HEK293 (cell line): ENCODE measurements around the gene EIF1B.

Source experiments
- CTCF ChIA-PET: fragments of 350-600 bp; formaldehyde crosslinking; extraction: SDS; loops from one replicate; lab custom pipeline; 2021; ENCODE audit warnings: antibody characterized with exemption; lab: Yijun Ruan, JAX
- POLR2A ChIA-PET: fragments of 300-600 bp; formaldehyde crosslinking; extraction: SDS; loops from one replicate; lab custom pipeline; 2020; ENCODE audit warnings: antibody characterized with exemption, inconsistent platforms; lab: Yijun Ruan, JAX
- H3K27ac ChIP-seq: fragments of 200-500 bp; sonication (Bioruptor generic); 2 replicates; pipeline ENCODE4 v1.5.1; 2014; ENCODE audit warnings: low read depth, low read length, control low read depth, inconsistent platforms; ENCODE audit errors: extremely low read depth
- H3K36me3 ChIP-seq, 2 experiments: fragments of 200-500 bp in 1 of 2; sonication (Bioruptor generic) in 1 of 2; 1 replicate in 1 of 2; 2 replicates in 1 of 2; pipeline ENCODE4 v1.5.1; 2014 to 2017; ENCODE audit warnings: inconsistent platforms in 2 of 2, low read length in 2 of 2; ENCODE audit not compliant: control insufficient read depth in 2 of 2, insufficient read depth in 1 of 2
- H3K4me1 ChIP-seq: fragments of 200-500 bp; sonication (Bioruptor generic); 2 replicates; pipeline ENCODE4 v1.5.1; 2014; ENCODE audit warnings: mild to moderate bottlenecking, low read length, inconsistent platforms; ENCODE audit not compliant: control insufficient read depth, insufficient read depth
- H3K4me3 ChIP-seq: 2 replicates; pipeline ENCODE4 v1.5.1; 2011; ENCODE audit warnings: low read depth, mild to moderate bottlenecking, control low read depth, low read length, moderate library complexity
- H3K9me3 ChIP-seq: fragments of 200-500 bp; sonication (Bioruptor generic); 2 replicates; pipeline ENCODE4 v1.5.1; 2014; ENCODE audit warnings: low read depth, low read length, inconsistent platforms; ENCODE audit not compliant: control insufficient read depth, insufficient read depth
- GFI1B ChIP-seq: fragments of 450-650 bp; formaldehyde crosslinking; IDR thresholded peaks from 2 replicates; pipeline ENCODE4 v1.5.1; 2016; ENCODE audit warnings: missing biosample characterization, missing genetic modification characterization
- GLIS2 ChIP-seq: fragments of 450-650 bp; formaldehyde crosslinking; IDR thresholded peaks from 2 replicates; pipeline ENCODE4 v1.5.1; 2016; ENCODE audit warnings: missing biosample characterization, missing genetic modification characterization
- IKZF3 ChIP-seq: fragments of 450-650 bp; IDR thresholded peaks from 2 replicates; pipeline ENCODE4 v1.5.0; 2018; ENCODE audit warnings: missing biosample characterization, mild to moderate bottlenecking, missing genetic modification characterization, moderate library complexity
- INSM2 ChIP-seq: fragments of 450-650 bp; formaldehyde crosslinking; IDR thresholded peaks from 2 replicates; pipeline ENCODE4 v1.5.1; 2016; ENCODE audit warnings: missing biosample characterization, missing genetic modification characterization
- MZF1 ChIP-seq: fragments of 450-650 bp; formaldehyde crosslinking; IDR thresholded peaks from 2 replicates; pipeline ENCODE4 v1.5.1; 2017; ENCODE audit warnings: missing biosample characterization, missing genetic modification characterization, borderline replicate concordance
- OSR2 ChIP-seq: fragments of 450-650 bp; formaldehyde crosslinking; IDR thresholded peaks from 2 replicates; pipeline ENCODE4 v1.5.1; 2016; ENCODE audit warnings: missing biosample characterization, missing genetic modification characterization
- OVOL3 ChIP-seq: fragments of 450-650 bp; formaldehyde crosslinking; IDR thresholded peaks from 2 replicates; pipeline ENCODE4 v1.5.1; 2016; ENCODE audit warnings: missing biosample characterization, missing genetic modification characterization
- SALL2 ChIP-seq: fragments of 450-650 bp; formaldehyde crosslinking; IDR thresholded peaks from 2 replicates; pipeline ENCODE4 v1.5.0; 2017; ENCODE audit warnings: missing biosample characterization, mild to moderate bottlenecking, missing genetic modification characterization, borderline replicate concordance
- SETDB1 ChIP-seq: IDR thresholded peaks from one replicate; pipeline ENCODE4 v1.6.1; 2017; ENCODE audit warnings: mild to moderate bottlenecking, low read length, moderate library complexity, mixed read lengths; ENCODE audit not compliant: insufficient read length
- ZBTB44 ChIP-seq: fragments of 450-650 bp; IDR thresholded peaks from 2 replicates; pipeline ENCODE4 v1.5.1; 2018; ENCODE audit warnings: missing biosample characterization, mild to moderate bottlenecking, missing genetic modification characterization
- ZBTB6 ChIP-seq: fragments of 450-650 bp; formaldehyde crosslinking; IDR thresholded peaks from 2 replicates; pipeline ENCODE4 v1.5.1; 2017; ENCODE audit warnings: missing biosample characterization, missing genetic modification characterization
- ZNF174 ChIP-seq: fragments of 450-650 bp; formaldehyde crosslinking; IDR thresholded peaks from 2 replicates; pipeline ENCODE4 v1.5.0; 2017; ENCODE audit warnings: missing biosample characterization, mild to moderate bottlenecking, missing genetic modification characterization
- ZNF2 ChIP-seq: fragments of 450-650 bp; formaldehyde crosslinking; IDR thresholded peaks from 2 replicates; pipeline ENCODE4 v1.5.1; 2016; ENCODE audit warnings: missing biosample characterization, missing genetic modification characterization
- ZNF211 ChIP-seq: fragments of 450-650 bp; formaldehyde crosslinking; IDR thresholded peaks from 2 replicates; pipeline ENCODE4 v1.5.1; 2016; ENCODE audit warnings: low read depth, missing biosample characterization, missing genetic modification characterization
- ZNF266 ChIP-seq: fragments of 450-650 bp; formaldehyde crosslinking; IDR thresholded peaks from 2 replicates; pipeline ENCODE4 v1.5.1; 2016; ENCODE audit warnings: missing biosample characterization, missing genetic modification characterization, low read depth
- ZNF37A ChIP-seq: fragments of 450-650 bp; IDR thresholded peaks from 2 replicates; pipeline ENCODE4 v1.5.1; 2018; ENCODE audit warnings: missing biosample characterization, missing genetic modification characterization
- ZNF433 ChIP-seq: fragments of 450-650 bp; formaldehyde crosslinking; IDR thresholded peaks from 2 replicates; pipeline ENCODE4 v1.5.1; 2016; ENCODE audit warnings: missing biosample characterization, missing genetic modification characterization, low read depth
- ZNF529 ChIP-seq: fragments of 450-650 bp; formaldehyde crosslinking; IDR thresholded peaks from 2 replicates; pipeline ENCODE4 v1.5.1; 2017; ENCODE audit warnings: missing genetic modification characterization, missing biosample characterization; ENCODE audit not compliant: insufficient replicate concordance
- ZNF621 ChIP-seq: fragments of 450-650 bp; formaldehyde crosslinking; IDR thresholded peaks from 2 replicates; pipeline ENCODE4 v1.5.1; 2017; ENCODE audit warnings: missing biosample characterization, missing genetic modification characterization
- ZNF692 ChIP-seq: fragments of 450-650 bp; formaldehyde crosslinking; IDR thresholded peaks from 2 replicates; pipeline ENCODE4 v1.5.1; 2016; ENCODE audit warnings: missing biosample characterization, missing genetic modification characterization
- ZNF837 ChIP-seq: fragments of 450-650 bp; formaldehyde crosslinking; IDR thresholded peaks from 2 replicates; pipeline ENCODE4 v1.5.1; 2016; ENCODE audit warnings: missing biosample characterization, missing genetic modification characterization
- ZSCAN23 ChIP-seq: fragments of 450-650 bp; formaldehyde crosslinking; IDR thresholded peaks from 2 replicates; pipeline ENCODE4 v1.5.1; 2016; ENCODE audit warnings: missing biosample characterization, missing genetic modification characterization
- TF ChIP-seq, protein P1 (sequence below): fragments of 450-650 bp; formaldehyde crosslinking; IDR thresholded peaks from 2 replicates; pipeline ENCODE4 v1.5.1; 2017; ENCODE audit warnings: missing biosample characterization, missing genetic modification characterization

The EIF1B gene

GRCh38 chr3:40268802-40269524 is 40.5 kb upstream of the EIF1B start:
- POLR2A ChIA-PET = no interaction called here
- no peaks in the 10 kb centered on the region for H3K9me3 ChIP-seq
- CTCF ChIA-PET = no interaction called here
- H3K4me1 ChIP-seq = no peaks in the 10 kb centered on the region
- no peak overlapping the region for H3K4me3 ChIP-seq
- H3K27ac ChIP-seq = no peak overlapping the region
- H3K36me3 ChIP-seq = no peaks in the 10 kb centered on the region
- TF ChIP-seq ZNF837 (tag by site-specific recombination) (no peak), IKZF3 (no peak), SETDB1 (no peak), SALL2 (tag by site-specific recombination) (no peak), ZNF2 (no peak), MZF1 (tag by site-specific recombination) (no peak), ZNF211 (tag by site-specific recombination) (no peak), GFI1B (tag by site-specific recombination) (no peak), ZNF529 (tag by site-specific recombination) (no peak), ZBTB6 (tag by site-specific recombination) (no peak), ZBTB44 (tag by site-specific recombination) (no peak), GLIS2 (no peak), ZNF621 (no peak), OSR2 (tag by site-specific recombination) (no peak), ZNF37A (no peak), ZNF433 (tag by site-specific recombination) (no peak)
- TF ChIP-seq, protein P1, sequence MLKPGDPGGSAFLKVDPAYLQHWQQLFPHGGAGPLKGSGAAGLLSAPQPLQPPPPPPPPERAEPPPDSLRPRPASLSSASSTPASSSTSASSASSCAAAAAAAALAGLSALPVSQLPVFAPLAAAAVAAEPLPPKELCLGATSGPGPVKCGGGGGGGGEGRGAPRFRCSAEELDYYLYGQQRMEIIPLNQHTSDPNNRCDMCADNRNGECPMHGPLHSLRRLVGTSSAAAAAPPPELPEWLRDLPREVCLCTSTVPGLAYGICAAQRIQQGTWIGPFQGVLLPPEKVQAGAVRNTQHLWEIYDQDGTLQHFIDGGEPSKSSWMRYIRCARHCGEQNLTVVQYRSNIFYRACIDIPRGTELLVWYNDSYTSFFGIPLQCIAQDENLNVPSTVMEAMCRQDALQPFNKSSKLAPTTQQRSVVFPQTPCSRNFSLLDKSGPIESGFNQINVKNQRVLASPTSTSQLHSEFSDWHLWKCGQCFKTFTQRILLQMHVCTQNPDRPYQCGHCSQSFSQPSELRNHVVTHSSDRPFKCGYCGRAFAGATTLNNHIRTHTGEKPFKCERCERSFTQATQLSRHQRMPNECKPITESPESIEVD (tag by site-specific recombination) = no peak

DNA sequence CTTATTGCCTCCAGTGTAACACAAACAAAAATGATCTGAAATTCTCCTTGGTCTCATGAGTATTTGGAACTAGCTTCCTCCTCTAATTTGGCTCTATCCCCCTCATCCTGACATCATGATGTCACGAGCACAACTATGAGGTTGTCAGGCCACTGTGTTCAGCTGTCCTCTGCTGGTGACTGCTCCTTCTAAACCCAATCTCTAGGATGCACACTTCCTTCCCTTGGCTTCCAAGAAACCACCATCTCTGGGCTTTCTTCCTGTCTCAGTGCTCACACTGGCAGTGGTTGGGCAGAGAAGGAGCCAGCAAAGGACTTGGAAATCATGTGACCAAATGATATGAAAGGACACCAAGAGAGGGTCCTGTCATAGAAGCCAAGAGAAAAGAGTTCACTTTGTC is 30.7 kb upstream of the EIF1B start:
- ChIA-PET CTCF (interaction anchor here (0.5 kb wide), 1 partner anchor 824 kb away, joined by 4 read pairs; no protein-coding TSS in a partner anchor), POLR2A (no interaction called here)
- no peaks in the 10 kb centered on the region for H3K4me1 ChIP-seq
- no peak overlapping the region for H3K27ac ChIP-seq
- H3K9me3 ChIP-seq = no peaks in the 10 kb centered on the region
- no peak for TF ChIP-seq ZSCAN23 (tag by site-specific recombination)
- no peaks in the 10 kb centered on the region for H3K36me3 ChIP-seq
- H3K4me3 ChIP-seq = no peak overlapping the region

DNA sequence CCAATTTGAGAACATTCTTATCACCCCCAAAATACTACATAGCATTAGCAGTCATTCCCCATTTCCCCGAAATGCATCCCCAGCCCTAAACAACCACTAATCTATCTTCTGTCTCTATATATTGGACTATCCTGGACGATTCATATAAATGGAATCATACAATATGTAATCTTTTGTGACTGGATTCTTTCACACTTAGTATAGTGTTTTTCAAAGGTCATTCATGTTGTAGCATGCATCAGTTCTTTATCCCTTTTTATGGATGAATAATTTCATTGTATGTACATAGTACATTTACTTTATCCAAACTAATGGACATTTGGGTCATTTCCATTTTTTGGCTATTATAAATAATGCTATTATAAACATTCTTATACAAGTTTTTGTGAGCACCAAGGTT is 27.5 kb upstream of the EIF1B start:
- Histone ChIP-seq H3K27ac (no peak overlapping the region), H3K4me3 (no peak overlapping the region), H3K4me1 (no peaks in the 10 kb centered on the region), H3K9me3 (no peaks in the 10 kb centered on the region), H3K36me3 (no peaks in the 10 kb centered on the region)
- no peak for TF ChIP-seq ZNF529 (tag by site-specific recombination)
- no peak for TF ChIP-seq INSM2 (tag by site-specific recombination)
- no peak for TF ChIP-seq ZNF692 (tag by site-specific recombination)
- no peak for TF ChIP-seq ZSCAN23 (tag by site-specific recombination)
- TF ChIP-seq OVOL3 (tag by site-specific recombination) = no peak
- no peak for TF ChIP-seq ZNF174 (tag by site-specific recombination)
- TF ChIP-seq ZNF266 (tag by site-specific recombination) = no peak
- POLR2A ChIA-PET = no interaction called here
- CTCF ChIA-PET = interaction anchor here (0.6 kb wide), 1 partner anchor 44 kb away, joined by 3 read pairs; no protein-coding TSS in a partner anchor
